DMS153 treated with DMSO at 0.1 percent for 48 hours (cell line): ENCODE results near the gene RHBDL1.
"Not testable (repeated sequence)": the region's sequence is repeated elsewhere in the genome, so short reads cannot be mapped to it uniquely, and the experiment has no call there.

Experiments
- DNase-seq: peaks from one replicate; lab custom pipeline; 2025; ENCODE audit not compliant: unreplicated experiment; lab: John Stamatoyannopoulos, UW

RHBDL1 gene

GRCh38 chr16:684961-685696 lies 9.7 kb downstream of the RHBDL1 start:
- peak; percentile 82 for DNase-seq

GRCh38 chr16:685967-686366 lies 10.5 kb downstream of the RHBDL1 start:
- peak; percentile 12 for DNase-seq

GRCh38 chr16:686459-687260 lies 11.2 kb downstream of the RHBDL1 start:
- DNase-seq, result no peak

GRCh38 chr16:687499-687898 lies 12.0 kb downstream of the RHBDL1 start:
- no peak for DNase-seq

- DNase-seq, result no peak
These were observed 13.9 kb downstream of the RHBDL1 start for GRCh38 chr16:689175-689897.

GRCh38 chr16:691242-691641 lies 15.8 kb downstream of the RHBDL1 start:
- not testable (repeated sequence) for DNase-seq

GRCh38 chr16:692356-693108 lies 17.1 kb downstream of the RHBDL1 start:
- no peak for DNase-seq

- DNase-seq, result no peak
These were observed 17.9 kb downstream of the RHBDL1 start for GRCh38 chr16:693364-693763.

GRCh38 chr16:693766-694165 lies 18.3 kb downstream of the RHBDL1 start:
- DNase-seq, result no peak

- no peak for DNase-seq
These were observed 18.9 kb downstream of the RHBDL1 start for GRCh38 chr16:694187-694862.

- no peak for DNase-seq
These were observed 19.4 kb downstream of the RHBDL1 start for GRCh38 chr16:694863-695354.

- peak; percentile 94 for DNase-seq
These were observed 20.1 kb downstream of the RHBDL1 start for GRCh38 chr16:695355-696089.

- no peak for DNase-seq
These were observed 23.6 kb downstream of the RHBDL1 start for GRCh38 chr16:698911-699671.

GRCh38 chr16:700684-701584 lies 25.5 kb downstream of the RHBDL1 start:
- DNase-seq, result no peak

GRCh38 chr16:702341-702740 lies 26.9 kb downstream of the RHBDL1 start:
- DNase-seq, result no peak

GRCh38 chr16:703406-703805 lies 27.9 kb downstream of the RHBDL1 start:
- no peak for DNase-seq

GRCh38 chr16:704047-704446 lies 28.6 kb downstream of the RHBDL1 start:
- no peak for DNase-seq
